HG02970 (cell line): ENCODE data around the gene GINS2.

Source experiments
- ATAC-seq: cut with Tn5 transposase; IDR thresholded peaks from one replicate; pipeline ENCODE4 v1.9.1; 2021; ENCODE audit warnings: mild to moderate bottlenecking, moderate library complexity, moderate number of reproducible peaks; ENCODE audit not compliant: unreplicated experiment, low FRiP score

The GINS2 gene

GRCh38 chr16:85716680-85717038, 27.9 kb upstream of the GINS2 start:
- ATAC-seq: no peak

GRCh38 chr16:85716022-85716679, 27.4 kb upstream of the GINS2 start:
- ATAC-seq: no peak

- ATAC-seq: no peak
Observed at GRCh38 chr16:85715169-85716021, 26.6 kb upstream of the GINS2 start.

- ATAC-seq: no peak
Observed at GRCh38 chr16:85712801-85713200, 24.0 kb upstream of the GINS2 start.

GRCh38 chr16:85711982-85712587, 23.3 kb upstream of the GINS2 start:
- ATAC-seq: no peak

GRCh38 chr16:85710732-85711131, 22.0 kb upstream of the GINS2 start:
- ATAC-seq: no peak

GRCh38 chr16:85709766-85710585, 21.2 kb upstream of the GINS2 start:
- no peak for ATAC-seq

- no peak for ATAC-seq
Observed at GRCh38 chr16:85708338-85708737, 19.6 kb upstream of the GINS2 start.

GRCh38 chr16:85707528-85708095, 18.9 kb upstream of the GINS2 start:
- no peak for ATAC-seq

- no peak for ATAC-seq
Observed at GRCh38 chr16:85706449-85707034, 17.8 kb upstream of the GINS2 start.

GRCh38 chr16:85704900-85705846, 16.4 kb upstream of the GINS2 start:
- no peak for ATAC-seq

- no peak for ATAC-seq
Observed at GRCh38 chr16:85704011-85704410, 15.3 kb upstream of the GINS2 start.

- ATAC-seq: no peak
Observed at GRCh38 chr16:85699628-85700027, 10.9 kb upstream of the GINS2 start.

- ATAC-seq: no peak
Observed at GRCh38 chr16:85698935-85699558, 10.3 kb upstream of the GINS2 start.

- ATAC-seq: no peak
Observed at GRCh38 chr16:85698459-85698891, 9.7 kb upstream of the GINS2 start.

GRCh38 chr16:85697431-85697830, 8.7 kb upstream of the GINS2 start:
- ATAC-seq: no peak

GRCh38 chr16:85696781-85697180, 8.0 kb upstream of the GINS2 start:
- no peak for ATAC-seq
